CD14-positive monocyte (primary cell): ENCODE results near the gene RALY. TPM values are rescaled to one million over a fixed set of nuclear protein-coding genes. Genes with fewer than 3 reads are reported as not detected.

Experiments used
- DNase-seq, 3 donors: peaks; one replicate each; pipeline ENCODE4 v3.0.0-alpha.2; 2011 to 2022
- H2AFZ ChIP-seq: 2 replicates; pipeline ENCODE4 v1.6.0; 2012; ENCODE audit warnings: mild to moderate bottlenecking, low read depth, low read length, inconsistent platforms; ENCODE audit not compliant: insufficient read depth, poor library complexity, severe bottlenecking
- H3K27ac ChIP-seq, 2 donors: 1 replicate in 1 of 2; 2 replicates in 1 of 2; pipeline ENCODE4 v1.5.1; 2012 to 2013; ENCODE audit warnings: low read length in 2 of 2, control low read depth in 1 of 2, inconsistent platforms in 1 of 2, low read depth in 1 of 2, mild to moderate bottlenecking in 1 of 2
- H3K27me3 ChIP-seq, 2 donors: one replicate each; pipeline versions ENCODE4 v1.6.0 to v1.6.1; 2011 to 2013; ENCODE audit warnings: low read length in 2 of 2; ENCODE audit not compliant: control insufficient read depth in 2 of 2, insufficient read depth in 2 of 2
- H3K36me3 ChIP-seq, 2 donors: replicated peaks in 1 of 2; 1 replicate in 1 of 2; 2 replicates in 1 of 2; pipeline versions ENCODE4 v1.5.1 to v1.6.1; 2012 to 2013; ENCODE audit warnings: low read length in 2 of 2, control low read depth in 1 of 2, inconsistent platforms in 1 of 2, mild to moderate bottlenecking in 1 of 2; ENCODE audit not compliant: insufficient read depth in 2 of 2, control insufficient read depth in 1 of 2
- H3K4me1 ChIP-seq, 2 donors: 1 replicate in 1 of 2; 2 replicates in 1 of 2; pipeline versions ENCODE4 v1.5.1 to v1.6.1; 2012 to 2013; ENCODE audit warnings: low read length in 2 of 2, control low read depth in 1 of 2, inconsistent platforms in 1 of 2, mild to moderate bottlenecking in 1 of 2, moderate library complexity in 1 of 2; ENCODE audit not compliant: insufficient read depth in 2 of 2, control insufficient read depth in 1 of 2
- H3K4me2 ChIP-seq: replicated peaks from 2 replicates; pipeline ENCODE3; 2012; ENCODE audit warnings: low read length, moderate library complexity, mild to moderate bottlenecking; ENCODE audit not compliant: poor library complexity, severe bottlenecking; ENCODE audit errors: extremely low read depth
- H3K4me3 ChIP-seq, 3 experiments: fragments of 200-600 bp in 1 of 3; sonication (generic) in 1 of 3; replicated peaks in 1 of 3; 1 replicate in 2 of 3; 2 replicates in 1 of 3; pipeline ENCODE4 v1.5.1; 2011 to 2013; ENCODE audit warnings: low read length in 3 of 3, mild to moderate bottlenecking in 3 of 3, control low read depth in 2 of 3, low read depth in 2 of 3, inconsistent platforms in 1 of 3, moderate library complexity in 1 of 3
- H3K79me2 ChIP-seq: 2 replicates; pipeline ENCODE4 v1.6.0; 2012; ENCODE audit warnings: mild to moderate bottlenecking, control low read depth, inconsistent platforms, low read length, moderate library complexity; ENCODE audit not compliant: insufficient read depth
- H3K9ac ChIP-seq: 2 replicates; pipeline ENCODE4 v1.6.0; 2017; ENCODE audit warnings: low read length, mild to moderate bottlenecking; ENCODE audit not compliant: insufficient read depth, poor library complexity, severe bottlenecking
- H3K9me3 ChIP-seq, 2 donors: replicated peaks in 1 of 2; 1 replicate in 1 of 2; 2 replicates in 1 of 2; pipeline versions ENCODE4 v1.5.1 to v1.6.1; 2012 to 2013; ENCODE audit warnings: low read length in 2 of 2, control low read depth in 1 of 2; ENCODE audit not compliant: control insufficient read depth in 1 of 2, insufficient read depth in 1 of 2
- H4K20me1 ChIP-seq: 2 replicates; pipeline ENCODE4 v1.6.0; 2012; ENCODE audit warnings: mild to moderate bottlenecking, low read length, control low read depth, moderate library complexity; ENCODE audit not compliant: insufficient read depth
- H3K27ac Mint-ChIP-seq, 7 donors: one replicate each; pipeline ENCODE4 v1.8.0; 2020; ENCODE audit warnings: mild to moderate bottlenecking in 7 of 7, mixed read lengths in 7 of 7, moderate library complexity in 6 of 7, inconsistent platforms in 2 of 7
- H3K27me3 Mint-ChIP-seq, 3 donors: one replicate each; pipeline ENCODE4 v1.8.0; 2021 to 2022; ENCODE audit warnings: low read depth in 3 of 3, mild to moderate bottlenecking in 3 of 3, mixed read lengths in 3 of 3, moderate library complexity in 3 of 3, inconsistent platforms in 1 of 3
- H3K36me3 Mint-ChIP-seq, 2 donors: one replicate each; pipeline ENCODE4 v1.8.0; 2020; ENCODE audit warnings: mixed read lengths in 2 of 2, inconsistent platforms in 1 of 2, mild to moderate bottlenecking in 1 of 2
- H3K4me1 Mint-ChIP-seq: one replicate; pipeline ENCODE4 v1.8.0; 2020; ENCODE audit warnings: mild to moderate bottlenecking, mixed read lengths
- H3K4me3 Mint-ChIP-seq, 2 donors: one replicate each; pipeline ENCODE4 v1.8.0; 2020; ENCODE audit warnings: mild to moderate bottlenecking in 2 of 2, mixed read lengths in 2 of 2, moderate library complexity in 1 of 2
- H3K9me3 Mint-ChIP-seq, 7 donors: one replicate each; pipeline ENCODE4 v1.8.0; 2020 to 2022; ENCODE audit warnings: mixed read lengths in 7 of 7, mild to moderate bottlenecking in 6 of 7, moderate library complexity in 6 of 7, inconsistent platforms in 2 of 7
- CTCF ChIP-seq: fragments of 200-600 bp; IDR thresholded peaks from one replicate; pipeline ENCODE4 v1.8.0; 2022; ENCODE audit warnings: antibody characterized with exemption, mild to moderate bottlenecking
- WGBS: methylation state at CpG from one replicate; pipeline ENCODE4 v1.1.5; 2013; ENCODE audit warnings: missing lambda C conversion rate; ENCODE audit not compliant: insufficient coverage; 5-methylcytosine and 5-hydroxymethylcytosine counted together
- intact Hi-C, 2 donors: fragments of 100-400 bp; cut with micrococcal nuclease; formaldehyde crosslinking; loops; one replicate each; pipeline versions ENCODE4 v1.15.0 to v1.15.1; 2023
- polyA plus RNA-seq, 3 donors: library from polyadenylated mRNA; depleted of rRNA in 1 of 3; unstranded in 2 of 3; stranded (reverse) in 1 of 3; fragments of 300-500 nt in 2 of 3; fragments of >200 nt in 1 of 3; fragmentation: Illumina TruSeq in 2 of 3; gene quantifications; 1 replicate in 2 of 3; 2 replicates in 1 of 3; pipeline ENCODE4 v1.2.3, GENCODE V29; 2012 to 2021

RALY gene
- polyA plus RNA-seq, 3 donors, result 88.4 to 154 (median 152) TPM

GRCh38 chr20:33964441-33964840 lies 29.3 kb upstream of the RALY start:
- H3K9ac ChIP-seq, result no peak overlapping the region
- H3K4me2 ChIP-seq, result no peak overlapping the region
- H3K9me3 ChIP-seq, result peaks cover 0 to 6% of the 10 kb centered on the region in 2 donors
- peaks cover 24% of the 10 kb centered on the region for H3K4me1 Mint-ChIP-seq
- H4K20me1 ChIP-seq, result no peaks in the 10 kb centered on the region
- H3K4me1 ChIP-seq, result peaks cover 14 to 17% of the 10 kb centered on the region in 2 donors
- H3K4me3 ChIP-seq, result no peak overlapping the region
- H3K79me2 ChIP-seq, result no peaks in the 10 kb centered on the region
- no peaks in the 10 kb centered on the region for H3K27me3 ChIP-seq
- H3K36me3 ChIP-seq, result no peaks in the 10 kb centered on the region
- H3K27me3 Mint-ChIP-seq, result peaks cover 0 to 2% (median 0%) of the 10 kb centered on the region in 3 donors
- no peaks in the 10 kb centered on the region for H3K36me3 Mint-ChIP-seq
- H3K27ac ChIP-seq, result peak overlapping the region in 1 of 2 donors; percentile 28
- intact Hi-C loops, result no loop called here
- peak overlapping the region; percentile 63 for H2AFZ ChIP-seq
- peaks cover 0 to 9% (median 0%) of the 10 kb centered on the region in 7 donors for H3K9me3 Mint-ChIP-seq
- TF ChIP-seq CTCF, result no peak
- H3K4me3 Mint-ChIP-seq, result no peak overlapping the region
- WGBS, result no CpG with 5 or more reads among the region's 3 CpGs
- peak overlapping the region in 1 of 7 donors; percentile 19 for H3K27ac Mint-ChIP-seq
- DNase-seq, result no peak

- Histone ChIP-seq H3K4me3 (no peak overlapping the region), H3K9ac (no peak overlapping the region), H4K20me1 (no peaks in the 10 kb centered on the region), H3K36me3 (no peaks in the 10 kb centered on the region), H3K9me3 (peaks cover 0 to 6% of the 10 kb centered on the region in 2 donors), H3K27ac (no peak overlapping the region), H3K79me2 (no peaks in the 10 kb centered on the region), H3K27me3 (no peaks in the 10 kb centered on the region), H3K4me1 (peaks cover 14 to 17% of the 10 kb centered on the region in 2 donors), H2AFZ (no peak overlapping the region), H3K4me2 (no peak overlapping the region)
- Mint-ChIP-seq H3K4me3 (no peak overlapping the region), H3K4me1 (peaks cover 19% of the 10 kb centered on the region), H3K9me3 (peaks cover 0 to 9% (median 0%) of the 10 kb centered on the region in 7 donors), H3K36me3 (no peaks in the 10 kb centered on the region), H3K27me3 (no peaks in the 10 kb centered on the region), H3K27ac (no peak overlapping the region)
- no peak for DNase-seq
- intact Hi-C loops, result no loop called here
- no peak for TF ChIP-seq CTCF
- WGBS, result 100% methylated on average over 2 of the region's 8 CpGs
Observed at GRCh38 chr20:33967126-33967525, 26.6 kb upstream of the RALY start.
